HepG2 (cell line): ENCODE measurements around the gene JAG1. TPM values are rescaled to one million over a fixed set of nuclear protein-coding genes. Genes with fewer than 3 reads are reported as not detected.

Experiments
- CBX1 ChIP-seq: IDR thresholded peaks from one replicate; pipeline ENCODE4 v1.6.1; 2016; ENCODE audit warnings: antibody characterized with exemption, low read depth
- CENPX ChIP-seq: sonication (generic); formaldehyde crosslinking; IDR thresholded peaks from 2 replicates; pipeline ENCODE4 v1.9.0; 2021; ENCODE audit warnings: mild to moderate bottlenecking, missing genetic modification reagents, moderate library complexity
- ELF1 ChIP-seq: sonication (generic); formaldehyde crosslinking; IDR thresholded peaks from 2 replicates; pipeline ENCODE4 v1.4.0; 2020; ENCODE audit warnings: missing genetic modification reagents
- ELF4 ChIP-seq: sonication (generic); formaldehyde crosslinking; IDR thresholded peaks from 2 replicates; pipeline ENCODE4 v1.5.0; 2020; ENCODE audit warnings: missing genetic modification reagents, mild to moderate bottlenecking, moderate library complexity, borderline replicate concordance
- ESRRA ChIP-seq: sonication (generic); formaldehyde crosslinking; IDR thresholded peaks from 2 replicates; pipeline ENCODE4 v1.5.1; 2020; ENCODE audit warnings: mild to moderate bottlenecking, low read depth, missing genetic modification reagents
- HMGXB4 ChIP-seq, 2 experiments: sonication (generic) in 1 of 2; formaldehyde crosslinking in 1 of 2; IDR thresholded peaks; 2 replicates each; pipeline versions ENCODE4 v1.4.0 to v1.6.1; 2018 to 2020; ENCODE audit warnings: missing genetic modification reagents in 2 of 2, borderline replicate concordance in 1 of 2, low read depth in 1 of 2, mild to moderate bottlenecking in 1 of 2, missing biosample characterization in 1 of 2
- MAZ ChIP-seq, 2 experiments: sonication (generic) in 1 of 2; formaldehyde crosslinking in 1 of 2; IDR thresholded peaks; 2 replicates each; pipeline versions ENCODE4 v1.5.0 to v1.6.1; 2012 to 2020; ENCODE audit warnings: low read depth in 2 of 2, mild to moderate bottlenecking in 2 of 2, borderline replicate concordance in 1 of 2, improper control_type of control experiment in 1 of 2, low read length in 1 of 2, missing genetic modification reagents in 1 of 2, moderate library complexity in 1 of 2
- NFATC3 ChIP-seq: sonication (generic); formaldehyde crosslinking; IDR thresholded peaks from 2 replicates; pipeline ENCODE4 v1.5.1; 2020; ENCODE audit warnings: mild to moderate bottlenecking, missing genetic modification reagents
- NR2C2 ChIP-seq: sonication (generic); formaldehyde crosslinking; IDR thresholded peaks from 2 replicates; pipeline ENCODE4 v1.4.0; 2020; ENCODE audit warnings: missing genetic modification reagents, mild to moderate bottlenecking, moderate library complexity, borderline replicate concordance
- SALL1 ChIP-seq: sonication (generic); formaldehyde crosslinking; IDR thresholded peaks from 2 replicates; pipeline ENCODE4 v1.8.0; 2022; ENCODE audit warnings: mild to moderate bottlenecking, missing genetic modification reagents
- TARDBP ChIP-seq: sonication (generic); formaldehyde crosslinking; IDR thresholded peaks from 2 replicates; pipeline ENCODE4 v1.8.0; 2022; ENCODE audit warnings: mild to moderate bottlenecking, missing genetic modification reagents
- TFDP2 ChIP-seq: sonication (generic); formaldehyde crosslinking; IDR thresholded peaks from 2 replicates; pipeline ENCODE4 v1.4.0; 2020; ENCODE audit warnings: missing genetic modification reagents
- TFE3 ChIP-seq: IDR thresholded peaks from 2 replicates; pipeline ENCODE4 v1.6.1; 2016
- ZBTB3 ChIP-seq: sonication (generic); formaldehyde crosslinking; IDR thresholded peaks from 2 replicates; pipeline ENCODE4 v1.4.0; 2020; ENCODE audit warnings: low read depth, mild to moderate bottlenecking, moderate library complexity, missing genetic modification reagents, borderline replicate concordance
- ZNF335 ChIP-seq: sonication (generic); formaldehyde crosslinking; IDR thresholded peaks from 2 replicates; pipeline ENCODE4 v1.4.0; 2020; ENCODE audit warnings: missing genetic modification reagents
- polyA plus RNA-seq, 8 experiments: library from polyadenylated mRNA; depleted of rRNA in 3 of 8; stranded (reverse) in 7 of 8; unstranded in 1 of 8; fragments of >200 nt; fragmentation: Illumina TruSeq in 4 of 8; extraction: Trizol in 4 of 8; gene quantifications; 2 replicates each; pipeline versions ENCODE4 v1.2.1 to v1.2.3, GENCODE V29; 2011 to 2016; ENCODE audit warnings: low read depth in 4 of 8, missing spikeins in 1 of 8, mixed read lengths in 1 of 8; ENCODE audit not compliant: insufficient read depth in 1 of 8
- total RNA-seq, 5 experiments: library from RNA; depleted of rRNA; stranded (reverse); fragments of >200 nt; fragmentation: Illumina TruSeq; extraction: Trizol; gene quantifications; 2 replicates each; pipeline ENCODE4 v1.2.3, GENCODE V29; 2016; ENCODE audit warnings: low read depth in 1 of 5
- TF ChIP-seq, protein P1 (sequence below): sonication (generic); formaldehyde crosslinking; IDR thresholded peaks from 2 replicates; pipeline ENCODE4 v1.4.0; 2020; ENCODE audit warnings: missing genetic modification reagents
- TF ChIP-seq, protein P2 (sequence below): sonication (generic); formaldehyde crosslinking; IDR thresholded peaks from 2 replicates; pipeline ENCODE4 v1.8.0; 2022; ENCODE audit warnings: mild to moderate bottlenecking, missing genetic modification reagents; ENCODE audit not compliant: insufficient replicate concordance

JAG1 gene
- total and polyA plus RNA-seq, 2 of the 13 experiments (the other 11 are each of a cell fraction or from before 2014, with no cell fraction given) = 47.1 to 56.3 TPM

GRCh38 chr20:10670501-10671220 is 3.1 kb downstream of the JAG1 start (continued):
- TF ChIP-seq, protein P1, sequence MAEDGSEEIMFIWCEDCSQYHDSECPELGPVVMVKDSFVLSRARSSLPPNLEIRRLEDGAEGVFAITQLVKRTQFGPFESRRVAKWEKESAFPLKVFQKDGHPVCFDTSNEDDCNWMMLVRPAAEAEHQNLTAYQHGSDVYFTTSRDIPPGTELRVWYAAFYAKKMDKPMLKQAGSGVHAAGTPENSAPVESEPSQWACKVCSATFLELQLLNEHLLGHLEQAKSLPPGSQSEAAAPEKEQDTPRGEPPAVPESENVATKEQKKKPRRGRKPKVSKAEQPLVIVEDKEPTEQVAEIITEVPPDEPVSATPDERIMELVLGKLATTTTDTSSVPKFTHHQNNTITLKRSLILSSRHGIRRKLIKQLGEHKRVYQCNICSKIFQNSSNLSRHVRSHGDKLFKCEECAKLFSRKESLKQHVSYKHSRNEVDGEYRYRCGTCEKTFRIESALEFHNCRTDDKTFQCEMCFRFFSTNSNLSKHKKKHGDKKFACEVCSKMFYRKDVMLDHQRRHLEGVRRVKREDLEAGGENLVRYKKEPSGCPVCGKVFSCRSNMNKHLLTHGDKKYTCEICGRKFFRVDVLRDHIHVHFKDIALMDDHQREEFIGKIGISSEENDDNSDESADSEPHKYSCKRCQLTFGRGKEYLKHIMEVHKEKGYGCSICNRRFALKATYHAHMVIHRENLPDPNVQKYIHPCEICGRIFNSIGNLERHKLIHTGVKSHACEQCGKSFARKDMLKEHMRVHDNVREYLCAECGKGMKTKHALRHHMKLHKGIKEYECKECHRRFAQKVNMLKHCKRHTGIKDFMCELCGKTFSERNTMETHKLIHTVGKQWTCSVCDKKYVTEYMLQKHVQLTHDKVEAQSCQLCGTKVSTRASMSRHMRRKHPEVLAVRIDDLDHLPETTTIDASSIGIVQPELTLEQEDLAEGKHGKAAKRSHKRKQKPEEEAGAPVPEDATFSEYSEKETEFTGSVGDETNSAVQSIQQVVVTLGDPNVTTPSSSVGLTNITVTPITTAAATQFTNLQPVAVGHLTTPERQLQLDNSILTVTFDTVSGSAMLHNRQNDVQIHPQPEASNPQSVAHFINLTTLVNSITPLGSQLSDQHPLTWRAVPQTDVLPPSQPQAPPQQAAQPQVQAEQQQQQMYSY (CRISPR knock-in tag) = 0 out of 2 replicates have a peak, but pooled peaks have one; percentile 46
- no peak for TF ChIP-seq NFATC3
- 0 out of 2 replicates have a peak, but pooled peaks have one; percentile 61 for TF ChIP-seq ELF4 (CRISPR knock-in tag)
- 0 out of 2 replicates have a peak, but pooled peaks have one; percentile 4 for TF ChIP-seq ELF1 (CRISPR knock-in tag)
- no peak for TF ChIP-seq MAZ (IDR thresholded peaks at IDR 0.05; ENCODE audit: borderline replicate concordance, low read depth, low read length)
- TF ChIP-seq MAZ (CRISPR knock-in tag; IDR thresholded peaks at IDR 0.05; ENCODE audit: low read depth) = 0 out of 2 replicates have a peak, but pooled peaks have one; percentile 6
- peak; percentile 15; the same call in 1 of the 2 replicates for TF ChIP-seq NR2C2 (CRISPR knock-in tag)
- peak; percentile 4 for TF ChIP-seq CBX1
- TF ChIP-seq, protein P2, sequence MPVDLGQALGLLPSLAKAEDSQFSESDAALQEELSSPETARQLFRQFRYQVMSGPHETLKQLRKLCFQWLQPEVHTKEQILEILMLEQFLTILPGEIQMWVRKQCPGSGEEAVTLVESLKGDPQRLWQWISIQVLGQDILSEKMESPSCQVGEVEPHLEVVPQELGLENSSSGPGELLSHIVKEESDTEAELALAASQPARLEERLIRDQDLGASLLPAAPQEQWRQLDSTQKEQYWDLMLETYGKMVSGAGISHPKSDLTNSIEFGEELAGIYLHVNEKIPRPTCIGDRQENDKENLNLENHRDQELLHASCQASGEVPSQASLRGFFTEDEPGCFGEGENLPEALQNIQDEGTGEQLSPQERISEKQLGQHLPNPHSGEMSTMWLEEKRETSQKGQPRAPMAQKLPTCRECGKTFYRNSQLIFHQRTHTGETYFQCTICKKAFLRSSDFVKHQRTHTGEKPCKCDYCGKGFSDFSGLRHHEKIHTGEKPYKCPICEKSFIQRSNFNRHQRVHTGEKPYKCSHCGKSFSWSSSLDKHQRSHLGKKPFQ (CRISPR knock-in tag) = no peak
- no peak for TF ChIP-seq ESRRA
- TF ChIP-seq SALL1 (CRISPR knock-in tag) = peak; percentile 73
- TF ChIP-seq HMGXB4 (CRISPR knock-in tag; IDR thresholded peaks at IDR 0.05; ENCODE audit: borderline replicate concordance in 1 of 2, low read depth in 1 of 2) = peak in 1 of 2 experiments; percentile 64; a peak in 2 of 4 replicates
- TF ChIP-seq ZNF335 = peak; percentile 62; the same call in 1 of the 2 replicates
- TF ChIP-seq CENPX = no peak
- TF ChIP-seq TFDP2 (CRISPR knock-in tag) = no peak
- no peak; the same call in 1 of the 2 replicates for TF ChIP-seq TFE3 (CRISPR knock-in tag)
- TF ChIP-seq ZBTB3 (CRISPR knock-in tag) = 0 out of 2 replicates have a peak, but pooled peaks have one; percentile 74
- no peak for TF ChIP-seq TARDBP (CRISPR knock-in tag)
